ENCODE measurements around the gene TTC23.

GRCh38 chr15:99248000-99248715, 1.2 kb downstream of the TTC23 start:
- TF ChIP-seq CTCF (IDR thresholded peaks at IDR 0.05): no peak
- TF ChIP-seq POLR2A (IDR thresholded peaks at IDR 0.05): no peak
